SK-N-SH treated with all-trans-retinoic acid at 6 μM for 48 hours (cell line): ENCODE results near the gene TMC7.

ENCODE experiments used
- ATAC-seq: fragments of 200-7000 bp; cut with Tn5 transposase; 3 replicates; pipeline ENCODE4 v1.9.1; 2020; ENCODE audit warnings: mild to moderate bottlenecking, moderate library complexity
- ARNTL ChIP-seq: fragments of 450-650 bp; formaldehyde crosslinking; IDR thresholded peaks from 2 replicates; pipeline ENCODE4 v1.5.0; 2020; ENCODE audit warnings: low read depth, mild to moderate bottlenecking, moderate library complexity, borderline replicate concordance
- BACH2 ChIP-seq: fragments of 250-450 bp; sonication (Bioruptor Pico); IDR thresholded peaks from 2 replicates; pipeline ENCODE4 v1.9.0; 2021; ENCODE audit warnings: mild to moderate bottlenecking, borderline replicate concordance
- CREB5 ChIP-seq: fragments of 250-450 bp; sonication (Bioruptor Pico); IDR thresholded peaks from 2 replicates; pipeline ENCODE4 v1.5.1; 2020; ENCODE audit warnings: low read depth, mild to moderate bottlenecking, moderate library complexity
- CSDC2 ChIP-seq: fragments of 250-450 bp; sonication (Bioruptor Pico); IDR thresholded peaks from 2 replicates; pipeline ENCODE4 v1.5.0; 2020; ENCODE audit warnings: mild to moderate bottlenecking, moderate library complexity
- CSRNP3 ChIP-seq: fragments of 250-450 bp; sonication (Bioruptor Pico); IDR thresholded peaks from 2 replicates; pipeline ENCODE4 v1.5.1; 2021; ENCODE audit warnings: mild to moderate bottlenecking, moderate library complexity
- ESRRG ChIP-seq: fragments of 250-450 bp; sonication (Bioruptor Pico); IDR thresholded peaks from 2 replicates; pipeline ENCODE4 v1.6.1; 2021; ENCODE audit warnings: mild to moderate bottlenecking
- GLIS3 ChIP-seq: fragments of 250-450 bp; sonication (Bioruptor Pico); IDR thresholded peaks from 2 replicates; pipeline ENCODE4 v1.5.0; 2020; ENCODE audit warnings: mild to moderate bottlenecking, moderate library complexity
- ISL1 ChIP-seq: fragments of 250-450 bp; sonication (Bioruptor Pico); IDR thresholded peaks from 2 replicates; pipeline ENCODE4 v2.1.2; 2022; ENCODE audit warnings: mild to moderate bottlenecking, moderate library complexity
- OSR1 ChIP-seq: fragments of 250-450 bp; sonication (Bioruptor Pico); IDR thresholded peaks from 2 replicates; pipeline ENCODE4 v1.8.0; 2022; ENCODE audit warnings: moderate library complexity, mild to moderate bottlenecking, inconsistent platforms
- POU6F1 ChIP-seq: fragments of 250-450 bp; sonication (Bioruptor Pico); IDR thresholded peaks from 2 replicates; pipeline ENCODE4 v1.8.0; 2021; ENCODE audit warnings: low read depth, mild to moderate bottlenecking, moderate library complexity, borderline replicate concordance
- PPARA ChIP-seq: fragments of 250-450 bp; sonication (Bioruptor Pico); IDR thresholded peaks from 2 replicates; pipeline ENCODE4 v1.5.0; 2020; ENCODE audit warnings: mild to moderate bottlenecking, borderline replicate concordance
- RARB ChIP-seq: fragments of 250-450 bp; sonication (Bioruptor Pico); IDR thresholded peaks from 2 replicates; pipeline ENCODE4 v1.8.0; 2021; ENCODE audit warnings: mild to moderate bottlenecking, moderate library complexity
- TCF4 ChIP-seq: fragments of 250-450 bp; sonication (Bioruptor Pico); IDR thresholded peaks from 2 replicates; pipeline ENCODE4 v1.8.0; 2021; ENCODE audit warnings: mild to moderate bottlenecking, moderate library complexity, borderline replicate concordance
- TOX ChIP-seq: fragments of 250-450 bp; sonication (Bioruptor Pico); IDR thresholded peaks from 2 replicates; pipeline ENCODE4 v1.8.0; 2021; ENCODE audit warnings: mild to moderate bottlenecking, moderate library complexity, borderline replicate concordance
- TSHZ2 ChIP-seq: fragments of 250-450 bp; sonication (Bioruptor Pico); IDR thresholded peaks from 2 replicates; pipeline ENCODE4 v1.5.0; 2020; ENCODE audit warnings: mild to moderate bottlenecking, moderate library complexity
- ZFP3 ChIP-seq: fragments of 250-450 bp; sonication (Bioruptor Pico); IDR thresholded peaks from 2 replicates; pipeline ENCODE4 v1.5.0; 2020; ENCODE audit warnings: mild to moderate bottlenecking, moderate library complexity
- ZFP30 ChIP-seq: fragments of 450-650 bp; formaldehyde crosslinking; IDR thresholded peaks from 2 replicates; pipeline ENCODE4 v1.5.0; 2022; ENCODE audit warnings: mild to moderate bottlenecking, moderate library complexity
- ZNF565 ChIP-seq: fragments of 450-650 bp; formaldehyde crosslinking; conservative IDR thresholded peaks from 2 replicates; pipeline ENCODE4 v1.5.0; 2020; ENCODE audit warnings: low read depth, mild to moderate bottlenecking, moderate library complexity
- ZNF70 ChIP-seq: fragments of 450-650 bp; formaldehyde crosslinking; IDR thresholded peaks from 2 replicates; pipeline ENCODE4 v1.5.0; 2020; ENCODE audit warnings: mild to moderate bottlenecking, moderate library complexity
- ZNF8 ChIP-seq: fragments of 450-650 bp; formaldehyde crosslinking; IDR thresholded peaks from 2 replicates; pipeline ENCODE4 v1.5.0; 2020; ENCODE audit warnings: mild to moderate bottlenecking, moderate library complexity
- TF ChIP-seq, protein P1 (sequence below): fragments of 250-450 bp; sonication (Bioruptor Pico); IDR thresholded peaks from 2 replicates; pipeline ENCODE4 v1.8.0; 2020; ENCODE audit warnings: mild to moderate bottlenecking, moderate library complexity, borderline replicate concordance

The TMC7 gene

DNA sequence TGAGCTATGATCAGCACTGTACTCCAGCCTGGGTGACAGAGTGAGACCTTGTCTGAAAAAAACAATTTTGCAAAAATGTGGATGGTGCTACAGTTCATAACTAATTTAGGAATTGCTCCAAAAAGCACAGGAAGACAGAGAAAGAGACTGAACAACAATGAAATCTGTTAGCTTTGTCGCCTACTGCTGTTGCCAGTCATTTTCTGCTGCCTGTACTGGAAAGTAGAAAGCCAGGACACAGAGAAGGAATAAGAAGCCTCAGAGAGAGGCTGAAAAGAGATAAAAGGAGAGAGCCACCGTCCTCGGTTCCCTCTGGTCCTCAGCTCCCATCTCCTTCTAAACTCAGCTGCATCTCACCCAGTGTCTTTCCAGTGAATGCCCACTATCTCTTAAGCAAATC, 8.6 kb upstream of the TMC7 start:
- TF ChIP-seq, protein P1, sequence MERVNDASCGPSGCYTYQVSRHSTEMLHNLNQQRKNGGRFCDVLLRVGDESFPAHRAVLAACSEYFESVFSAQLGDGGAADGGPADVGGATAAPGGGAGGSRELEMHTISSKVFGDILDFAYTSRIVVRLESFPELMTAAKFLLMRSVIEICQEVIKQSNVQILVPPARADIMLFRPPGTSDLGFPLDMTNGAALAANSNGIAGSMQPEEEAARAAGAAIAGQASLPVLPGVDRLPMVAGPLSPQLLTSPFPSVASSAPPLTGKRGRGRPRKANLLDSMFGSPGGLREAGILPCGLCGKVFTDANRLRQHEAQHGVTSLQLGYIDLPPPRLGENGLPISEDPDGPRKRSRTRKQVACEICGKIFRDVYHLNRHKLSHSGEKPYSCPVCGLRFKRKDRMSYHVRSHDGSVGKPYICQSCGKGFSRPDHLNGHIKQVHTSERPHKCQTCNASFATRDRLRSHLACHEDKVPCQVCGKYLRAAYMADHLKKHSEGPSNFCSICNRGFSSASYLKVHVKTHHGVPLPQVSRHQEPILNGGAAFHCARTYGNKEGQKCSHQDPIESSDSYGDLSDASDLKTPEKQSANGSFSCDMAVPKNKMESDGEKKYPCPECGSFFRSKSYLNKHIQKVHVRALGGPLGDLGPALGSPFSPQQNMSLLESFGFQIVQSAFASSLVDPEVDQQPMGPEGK (CRISPR knock-in tag): no peak
- TF ChIP-seq ZNF70 (CRISPR knock-in tag) (no peak), BACH2 (CRISPR knock-in tag) (no peak), TSHZ2 (CRISPR knock-in tag) (no peak), GLIS3 (CRISPR knock-in tag) (no peak), TOX (CRISPR knock-in tag) (no peak), OSR1 (CRISPR knock-in tag) (no peak), PPARA (CRISPR knock-in tag) (no peak), ISL1 (CRISPR knock-in tag) (no peak), RARB (CRISPR knock-in tag) (no peak), CSDC2 (CRISPR knock-in tag) (no peak), POU6F1 (CRISPR knock-in tag) (no peak), ZFP3 (CRISPR knock-in tag) (no peak), ESRRG (CRISPR knock-in tag) (no peak), ZFP30 (CRISPR knock-in tag) (no peak), ZNF8 (CRISPR knock-in tag) (no peak), ZNF565 (CRISPR knock-in tag) (no peak), ARNTL (CRISPR knock-in tag) (no peak), TCF4 (no peak)

DNA sequence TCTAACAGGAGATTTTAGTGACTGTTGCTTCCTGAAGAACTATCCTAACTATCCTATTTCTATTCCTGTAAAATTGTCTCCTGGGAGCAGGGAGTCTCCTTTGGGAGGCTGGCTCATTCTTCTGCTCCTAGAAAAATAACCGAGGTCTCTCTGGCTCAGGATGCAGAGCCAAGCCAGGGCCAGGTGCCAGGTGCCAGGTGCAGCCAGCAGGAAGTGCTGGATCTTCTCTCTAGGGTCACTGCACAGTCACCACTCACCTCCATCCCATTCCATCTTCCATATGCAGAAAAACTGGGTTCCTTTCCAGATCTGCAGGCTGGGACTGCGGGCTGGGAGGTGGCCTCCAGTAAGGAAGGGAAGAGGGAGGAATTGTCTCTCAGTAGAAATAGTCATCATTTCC, 3.8 kb upstream of the TMC7 start:
- no peak for ATAC-seq
- no peak for TF ChIP-seq CREB5
- no peak for TF ChIP-seq ZNF8 (CRISPR knock-in tag)
- TF ChIP-seq TSHZ2 (CRISPR knock-in tag): no peak
- TF ChIP-seq CSDC2 (CRISPR knock-in tag): no peak
- no peak for TF ChIP-seq ARNTL (CRISPR knock-in tag)
- no peak for TF ChIP-seq OSR1 (CRISPR knock-in tag)
- TF ChIP-seq BACH2 (CRISPR knock-in tag): no peak
- no peak for TF ChIP-seq RARB (CRISPR knock-in tag)
- TF ChIP-seq ISL1 (CRISPR knock-in tag): no peak
- no peak for TF ChIP-seq ZNF565 (CRISPR knock-in tag)
- TF ChIP-seq ZFP30 (CRISPR knock-in tag): no peak
- no peak for TF ChIP-seq POU6F1 (CRISPR knock-in tag)
- TF ChIP-seq ZFP3 (CRISPR knock-in tag): no peak
- TF ChIP-seq TOX (CRISPR knock-in tag): no peak
- TF ChIP-seq CSRNP3 (CRISPR knock-in tag): no peak
- TF ChIP-seq, protein P1 (CRISPR knock-in tag): no peak
- TF ChIP-seq ZNF70 (CRISPR knock-in tag): no peak

More for the DNA sequence above, 8.6 kb upstream of the TMC7 start:
- no peak for ATAC-seq
